Mesendoderm (in vitro differentiated cells): ENCODE results near the gene ALKBH1.

Experiments
- DNase-seq: peaks from one replicate; pipeline ENCODE4 v3.0.0; 2013
- H2AK5ac ChIP-seq: 2 replicates; pipeline ENCODE4 v1.6.1; 2013; ENCODE audit warnings: low read length, inconsistent platforms
- H2BK120ac ChIP-seq: 2 replicates; pipeline ENCODE4 v1.6.1; 2013; ENCODE audit warnings: low read depth, mild to moderate bottlenecking, low read length, moderate library complexity, mixed read lengths
- H2BK15ac ChIP-seq: replicated peaks from 2 replicates; pipeline ENCODE4 v1.6.1; 2013; ENCODE audit warnings: low read depth, mild to moderate bottlenecking, moderate library complexity
- H2BK5ac ChIP-seq: 2 replicates; pipeline ENCODE4 v1.6.1; 2013; ENCODE audit warnings: low read length, inconsistent platforms
- H3K18ac ChIP-seq: 2 replicates; pipeline ENCODE4 v1.6.1; 2013; ENCODE audit warnings: mild to moderate bottlenecking, low read length, mixed read lengths
- H3K23ac ChIP-seq: one replicate; pipeline ENCODE4 v1.6.1; 2013; ENCODE audit warnings: low read length
- H3K27ac ChIP-seq: 2 replicates; pipeline ENCODE4 v1.5.1; 2013; ENCODE audit warnings: low read depth, mild to moderate bottlenecking, inconsistent platforms, low read length, moderate library complexity
- H3K27me3 ChIP-seq: 2 replicates; pipeline ENCODE4 v1.6.1; 2013; ENCODE audit warnings: low read length, control low read depth, mild to moderate bottlenecking, inconsistent platforms; ENCODE audit not compliant: insufficient read depth, poor library complexity
- H3K36me3 ChIP-seq: 2 replicates; pipeline ENCODE4 v1.6.1; 2013; ENCODE audit warnings: low read length, inconsistent platforms; ENCODE audit not compliant: control insufficient read depth, insufficient read depth
- H3K4ac ChIP-seq: one replicate; pipeline ENCODE4 v1.6.1; 2013; ENCODE audit warnings: low read depth, mild to moderate bottlenecking, low read length, moderate library complexity
- H3K4me1 ChIP-seq: 2 replicates; pipeline ENCODE4 v1.6.1; 2013; ENCODE audit warnings: low read depth, low read length, inconsistent platforms; ENCODE audit not compliant: control insufficient read depth
- H3K4me2 ChIP-seq: 2 replicates; pipeline ENCODE4 v1.6.1; 2013; ENCODE audit warnings: low read length
- H3K4me3 ChIP-seq: 2 replicates; pipeline ENCODE4 v1.5.1; 2013; ENCODE audit warnings: mild to moderate bottlenecking, low read length
- H3K56ac ChIP-seq: one replicate; pipeline ENCODE4 v1.6.1; 2013; ENCODE audit warnings: low read length
- H3K79me1 ChIP-seq: 2 replicates; pipeline ENCODE4 v1.6.1; 2013; ENCODE audit warnings: low read length, inconsistent platforms
- H3K79me2 ChIP-seq: 2 replicates; pipeline ENCODE4 v1.6.1; 2013; ENCODE audit warnings: mild to moderate bottlenecking, low read length; ENCODE audit not compliant: control insufficient read depth, insufficient read depth
- H3K9ac ChIP-seq: 2 replicates; pipeline ENCODE4 v1.6.1; 2013; ENCODE audit warnings: low read length, inconsistent platforms
- H4K5ac ChIP-seq: one replicate; pipeline ENCODE4 v1.6.1; 2013; ENCODE audit warnings: low read length
- H4K8ac ChIP-seq: one replicate; pipeline ENCODE4 v1.6.1; 2013; ENCODE audit warnings: low read depth, mild to moderate bottlenecking, control low read depth, low read length, moderate library complexity
- WGBS: extraction: QIAGEN DNeasy Blood & Tissue Kit; methylation state at CpG from one replicate; pipeline ENCODE4 v1.1.7; 2013; ENCODE audit warnings: low lambda C conversion rate, missing lambda C conversion rate; ENCODE audit not compliant: insufficient coverage; ENCODE audit errors: extremely low coverage; 5-methylcytosine and 5-hydroxymethylcytosine counted together

ALKBH1 gene

GRCh38 chr14:77741438-77741837 lies 33.6 kb upstream of the ALKBH1 start:
- no peak overlapping the region for H3K4me2 ChIP-seq
- H2BK120ac ChIP-seq, result no peak overlapping the region
- H2BK15ac ChIP-seq, result no peak overlapping the region
- no peak overlapping the region for H4K8ac ChIP-seq
- no peak overlapping the region for H3K18ac ChIP-seq
- no peak overlapping the region for H3K4me3 ChIP-seq
- no peak for DNase-seq
- no peak overlapping the region for H3K4ac ChIP-seq
- H3K56ac ChIP-seq, result no peak overlapping the region
- H3K9ac ChIP-seq, result no peak overlapping the region
- no peak overlapping the region for H4K5ac ChIP-seq
- no peak overlapping the region for H2BK5ac ChIP-seq
- no peak overlapping the region for H3K23ac ChIP-seq
- no peaks in the 10 kb centered on the region for H3K79me2 ChIP-seq
- no peak overlapping the region for H3K27ac ChIP-seq
- H3K4me1 ChIP-seq, result no peaks in the 10 kb centered on the region
- peaks cover 2% of the 10 kb centered on the region for H3K36me3 ChIP-seq
- H3K27me3 ChIP-seq, result no peaks in the 10 kb centered on the region
- peaks cover 6% of the 10 kb centered on the region for H3K79me1 ChIP-seq
- H2AK5ac ChIP-seq, result no peak overlapping the region
- no CpG with 5 or more reads among the region's 2 CpGs for WGBS

GRCh38 chr14:77738559-77739250 lies 30.9 kb upstream of the ALKBH1 start:
- no peak overlapping the region for H3K9ac ChIP-seq
- H2AK5ac ChIP-seq, result no peak overlapping the region
- H3K36me3 ChIP-seq, result peaks cover 2% of the 10 kb centered on the region
- H3K4me1 ChIP-seq, result no peaks in the 10 kb centered on the region
- no peak overlapping the region for H4K5ac ChIP-seq
- H3K18ac ChIP-seq, result no peak overlapping the region
- H2BK120ac ChIP-seq, result no peak overlapping the region
- H3K4me2 ChIP-seq, result no peak overlapping the region
- no peak overlapping the region for H3K4me3 ChIP-seq
- no peak overlapping the region for H3K23ac ChIP-seq
- no peak overlapping the region for H3K27ac ChIP-seq
- no peaks in the 10 kb centered on the region for H3K27me3 ChIP-seq
- H3K4ac ChIP-seq, result no peak overlapping the region
- no CpG with 5 or more reads among the region's 7 CpGs for WGBS
- DNase-seq, result no peak
- H3K79me1 ChIP-seq, result peaks cover 4% of the 10 kb centered on the region
- H3K79me2 ChIP-seq, result no peaks in the 10 kb centered on the region
- no peak overlapping the region for H2BK15ac ChIP-seq
- H2BK5ac ChIP-seq, result no peak overlapping the region
- H3K56ac ChIP-seq, result no peak overlapping the region
- no peak overlapping the region for H4K8ac ChIP-seq

GRCh38 chr14:77730976-77731497 lies 23.2 kb upstream of the ALKBH1 start:
- Histone ChIP-seq H2AK5ac (no peak overlapping the region), H2BK120ac (no peak overlapping the region), H3K23ac (no peak overlapping the region), H3K56ac (no peak overlapping the region), H3K27ac (no peak overlapping the region), H3K18ac (no peak overlapping the region), H3K27me3 (no peaks in the 10 kb centered on the region), H3K79me2 (no peaks in the 10 kb centered on the region), H3K9ac (no peak overlapping the region), H3K79me1 (no peaks in the 10 kb centered on the region), H2BK5ac (no peak overlapping the region), H3K4me2 (no peak overlapping the region), H4K5ac (no peak overlapping the region), H2BK15ac (no peak overlapping the region), H3K4ac (no peak overlapping the region), H4K8ac (no peak overlapping the region), H3K4me1 (no peaks in the 10 kb centered on the region), H3K4me3 (no peak overlapping the region), H3K36me3 (peaks cover 13% of the 10 kb centered on the region)
- WGBS, result no CpG with 5 or more reads among the region's 3 CpGs
- DNase-seq, result no peak

GRCh38 chr14:77722301-77722700 lies 14.5 kb upstream of the ALKBH1 start:
- Histone ChIP-seq H3K4ac (no peak overlapping the region), H3K56ac (no peak overlapping the region), H3K4me2 (no peak overlapping the region), H3K4me1 (no peaks in the 10 kb centered on the region), H2BK120ac (no peak overlapping the region), H2BK15ac (no peak overlapping the region), H2BK5ac (no peak overlapping the region), H3K23ac (no peak overlapping the region), H3K27me3 (no peaks in the 10 kb centered on the region), H4K5ac (no peak overlapping the region), H3K27ac (no peak overlapping the region), H3K9ac (no peak overlapping the region), H3K79me1 (no peaks in the 10 kb centered on the region), H2AK5ac (no peak overlapping the region), H3K79me2 (no peaks in the 10 kb centered on the region), H3K4me3 (no peak overlapping the region), H3K36me3 (peaks cover 1% of the 10 kb centered on the region), H3K18ac (no peak overlapping the region), H4K8ac (no peak overlapping the region)
- DNase-seq, result no peak
- WGBS, result 100% methylated on average over 3 of the region's 3 CpGs

- no CpG with 5 or more reads among the region's 5 CpGs for WGBS
- Histone ChIP-seq H3K4me3 (no peak overlapping the region), H2AK5ac (no peak overlapping the region), H3K79me1 (no peaks in the 10 kb centered on the region), H4K8ac (no peak overlapping the region), H4K5ac (no peak overlapping the region), H3K9ac (no peak overlapping the region), H3K27me3 (no peaks in the 10 kb centered on the region), H2BK15ac (no peak overlapping the region), H3K56ac (no peak overlapping the region), H2BK120ac (no peak overlapping the region), H3K23ac (no peak overlapping the region), H3K4me1 (no peaks in the 10 kb centered on the region), H3K27ac (no peak overlapping the region), H3K36me3 (peaks cover 1% of the 10 kb centered on the region), H3K18ac (no peak overlapping the region), H3K79me2 (no peaks in the 10 kb centered on the region), H3K4ac (no peak overlapping the region), H3K4me2 (no peak overlapping the region), H2BK5ac (no peak overlapping the region)
- DNase-seq, result no peak
Observed at GRCh38 chr14:77721437-77721836, 13.6 kb upstream of the ALKBH1 start.
